ENCODE measurements around the gene PLAAT4.
"Not testable (repeated sequence)": the region's sequence is repeated elsewhere in the genome, so short reads cannot be mapped to it uniquely, and the experiment has no call there.

PLAAT4 gene

DNA sequence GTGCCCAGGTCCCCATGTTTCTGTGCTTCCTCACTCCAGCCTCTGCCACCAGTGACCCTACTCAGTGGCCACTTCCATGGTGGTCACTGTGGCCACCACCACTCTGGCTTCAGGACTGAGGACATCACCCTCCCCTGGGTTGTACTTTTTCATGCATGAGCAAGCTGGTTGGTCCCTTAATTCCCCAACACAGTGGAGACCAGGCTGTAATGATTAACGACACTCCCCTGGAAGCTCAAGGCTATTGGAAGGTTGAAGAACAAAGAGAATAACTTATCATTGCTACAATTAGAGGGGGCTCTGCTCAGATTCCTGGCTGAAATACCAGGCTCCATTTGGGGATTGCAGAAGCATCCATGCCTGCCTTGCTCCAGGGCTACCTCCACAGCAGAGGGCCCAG, 10.5 kb downstream of the PLAAT4 start:
- DNase-seq, result no peak

DNA sequence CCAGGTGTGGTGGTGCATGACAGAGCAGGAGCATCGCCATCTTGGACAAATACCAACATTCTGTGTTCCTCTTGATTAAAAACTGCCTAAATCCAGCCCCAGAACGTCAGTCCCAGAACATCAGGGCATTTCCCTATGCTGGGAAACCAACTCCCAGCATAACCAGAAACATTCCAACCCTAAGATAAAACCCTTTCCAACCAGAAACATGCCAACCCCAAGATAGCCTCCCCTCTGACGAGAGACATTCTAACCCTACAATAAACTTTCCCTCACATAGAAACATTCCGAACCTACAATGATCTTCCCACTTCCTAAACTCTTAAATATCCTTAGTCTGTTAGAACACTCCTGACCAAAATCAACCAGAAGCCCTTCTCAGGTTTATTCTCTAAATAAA, 11.6 kb downstream of the PLAAT4 start:
- DNase-seq, result no peak

DNA sequence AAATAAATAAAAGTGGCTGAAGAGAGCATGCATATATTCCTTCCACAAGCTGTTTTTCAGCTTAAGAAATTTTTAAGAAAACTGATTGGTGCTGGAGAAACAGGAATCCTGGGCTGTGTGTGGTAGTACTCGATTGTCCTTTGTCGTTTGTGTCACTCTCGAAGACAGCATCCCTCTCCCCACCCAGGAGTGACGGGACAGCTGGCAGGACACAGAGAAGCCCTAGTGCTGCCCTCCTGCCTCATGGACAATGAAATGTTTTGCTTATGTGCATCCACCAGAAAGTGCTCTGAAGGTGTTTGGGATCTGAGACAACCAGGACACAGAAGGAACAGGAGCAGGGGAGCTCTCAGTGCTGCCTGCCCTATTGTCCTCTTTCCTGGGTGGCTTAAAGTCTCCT, 12.8 kb downstream of the PLAAT4 start:
- no peak for DNase-seq

DNA sequence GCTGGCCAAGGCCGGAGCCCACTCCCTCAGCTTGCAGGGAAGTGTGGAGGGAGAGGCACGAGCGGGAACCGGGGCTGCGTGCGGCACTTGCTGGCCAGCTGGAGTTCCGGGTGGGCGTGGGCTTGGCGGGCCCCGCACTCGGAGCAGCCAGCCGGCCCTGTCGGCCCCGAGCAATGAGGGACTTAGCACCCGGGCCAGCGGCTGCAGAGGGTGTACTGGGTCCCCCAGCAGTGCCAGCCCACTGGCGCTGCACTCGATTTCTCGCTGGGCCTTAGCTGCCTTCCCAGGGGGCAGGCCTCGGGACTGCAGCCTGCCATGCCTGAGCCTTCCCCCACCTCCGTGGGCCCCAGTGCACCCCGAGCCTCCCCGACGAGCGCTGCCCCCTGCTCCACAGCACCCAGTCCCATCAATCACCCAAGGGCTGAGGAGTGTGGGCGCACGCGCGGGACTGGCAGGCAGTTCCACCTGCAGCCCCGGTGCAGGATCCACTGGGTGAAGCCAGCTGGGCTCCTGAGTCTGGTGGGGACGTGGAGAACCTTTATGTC, 13.6 kb downstream of the PLAAT4 start:
- DNase-seq, result not testable (repeated sequence)

DNA sequence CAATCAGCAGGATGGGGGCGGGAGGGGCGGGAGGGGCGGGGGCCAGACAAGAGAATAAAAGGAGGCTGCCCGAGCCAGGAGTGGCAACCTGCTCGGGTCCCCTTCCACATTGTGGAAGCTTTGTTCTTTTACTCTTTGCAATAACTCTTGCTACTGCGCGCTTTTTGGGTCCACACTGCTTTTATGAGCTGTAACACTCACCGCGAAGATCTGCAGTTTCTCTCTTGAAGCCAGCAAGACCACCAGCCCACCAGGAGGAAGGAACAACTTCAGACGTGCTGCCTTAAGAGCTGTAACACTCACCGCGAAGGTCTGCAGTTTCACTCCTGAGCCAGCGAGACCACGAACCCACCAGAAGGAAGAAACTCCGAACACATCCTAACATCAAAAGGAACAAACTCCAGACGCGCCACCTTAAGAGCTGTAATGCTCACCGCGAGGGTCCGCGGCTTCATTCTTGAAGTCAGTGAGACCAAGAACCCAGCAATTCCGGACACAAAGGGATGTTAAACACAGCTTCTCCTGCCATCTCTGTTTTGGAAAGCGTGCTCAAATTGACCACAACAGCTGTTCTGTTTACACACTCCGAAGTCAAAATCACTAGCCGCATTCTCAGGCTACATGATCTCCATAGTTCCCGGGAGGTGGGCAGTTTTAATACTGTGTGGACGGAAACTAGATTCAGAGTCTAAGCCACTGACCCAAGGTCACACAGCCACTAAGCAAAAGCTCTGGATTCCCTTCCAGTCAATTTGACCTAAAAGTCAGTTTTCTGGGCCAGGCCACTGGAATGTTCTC, 14.7 kb downstream of the PLAAT4 start:
- DNase-seq, result no peak

DNA sequence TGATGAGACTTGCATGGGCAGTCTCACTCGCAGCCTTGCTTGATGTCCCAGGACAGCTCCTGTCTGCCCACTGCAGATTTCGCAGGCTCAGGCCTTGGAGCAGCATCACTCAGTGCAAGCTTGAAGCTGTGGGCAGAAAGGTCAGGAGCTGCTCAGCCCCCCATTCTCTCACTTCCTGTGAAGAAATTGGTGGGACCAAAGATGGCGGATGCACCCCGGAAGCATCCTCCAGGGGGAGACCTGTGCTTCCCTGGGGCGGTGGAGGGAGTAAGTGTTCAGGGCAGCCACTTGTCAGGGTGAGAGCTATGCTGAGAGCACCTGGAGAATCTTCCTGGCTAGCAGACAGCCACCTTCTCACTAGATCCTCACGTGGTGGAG, 15.3 kb downstream of the PLAAT4 start:
- DNase-seq, result no peak

DNA sequence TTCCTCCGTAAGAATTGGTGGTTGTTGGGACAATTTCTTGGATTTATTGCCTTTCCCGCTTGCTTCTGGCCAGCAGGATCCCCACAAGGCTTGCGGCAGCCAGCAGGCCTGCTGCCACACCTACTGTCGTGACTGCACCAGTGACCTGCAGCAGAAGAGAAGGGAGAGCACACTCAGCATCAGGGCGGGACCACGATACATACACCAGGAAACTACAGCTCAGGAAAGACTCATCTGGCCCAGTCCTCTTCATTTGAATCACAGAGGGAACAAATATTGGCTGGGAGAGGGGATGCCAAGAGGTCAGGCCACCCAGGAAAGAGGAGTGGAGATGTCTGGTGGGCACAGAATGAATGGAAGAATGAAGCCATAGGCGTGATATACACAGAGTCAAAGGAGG, 16.3 kb downstream of the PLAAT4 start:
- no peak for DNase-seq

DNA sequence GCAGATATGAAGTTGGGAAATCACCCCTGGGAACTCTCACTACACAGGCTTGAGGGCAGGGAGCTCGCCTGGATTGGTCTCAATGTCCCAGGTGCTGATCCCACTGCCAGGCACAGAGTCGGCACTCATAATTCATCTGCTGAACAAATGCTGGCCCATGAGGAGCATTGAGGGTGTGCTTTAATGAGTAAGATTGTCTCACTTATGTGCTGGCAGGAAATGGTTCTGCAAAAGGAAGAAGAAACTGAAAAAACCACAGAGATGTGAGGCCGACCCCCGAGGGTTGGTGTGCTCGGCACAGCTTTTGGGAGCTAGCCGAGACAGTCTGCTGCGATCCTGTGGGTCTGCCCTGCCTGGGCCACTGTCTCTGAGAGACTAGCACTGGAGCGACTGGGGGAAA, 17.2 kb downstream of the PLAAT4 start:
- DNase-seq, result no peak

DNA sequence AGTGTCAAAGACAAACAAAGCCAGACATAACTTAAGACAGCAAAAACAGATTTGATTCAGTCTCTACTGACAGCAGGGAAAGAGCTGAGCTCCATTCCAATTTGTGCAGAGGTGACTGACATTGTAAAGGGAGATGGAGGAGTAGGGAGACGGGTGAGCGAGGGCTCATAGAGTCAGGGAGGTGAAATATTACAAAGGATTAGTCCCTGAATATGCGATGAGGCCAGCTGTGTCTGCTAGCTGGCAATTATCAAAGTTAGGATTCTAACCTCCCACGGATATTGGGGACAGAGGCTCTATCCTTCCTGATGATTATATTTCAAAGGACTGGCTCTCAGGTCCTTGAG, 18.2 kb downstream of the PLAAT4 start:
- no peak for DNase-seq

DNA sequence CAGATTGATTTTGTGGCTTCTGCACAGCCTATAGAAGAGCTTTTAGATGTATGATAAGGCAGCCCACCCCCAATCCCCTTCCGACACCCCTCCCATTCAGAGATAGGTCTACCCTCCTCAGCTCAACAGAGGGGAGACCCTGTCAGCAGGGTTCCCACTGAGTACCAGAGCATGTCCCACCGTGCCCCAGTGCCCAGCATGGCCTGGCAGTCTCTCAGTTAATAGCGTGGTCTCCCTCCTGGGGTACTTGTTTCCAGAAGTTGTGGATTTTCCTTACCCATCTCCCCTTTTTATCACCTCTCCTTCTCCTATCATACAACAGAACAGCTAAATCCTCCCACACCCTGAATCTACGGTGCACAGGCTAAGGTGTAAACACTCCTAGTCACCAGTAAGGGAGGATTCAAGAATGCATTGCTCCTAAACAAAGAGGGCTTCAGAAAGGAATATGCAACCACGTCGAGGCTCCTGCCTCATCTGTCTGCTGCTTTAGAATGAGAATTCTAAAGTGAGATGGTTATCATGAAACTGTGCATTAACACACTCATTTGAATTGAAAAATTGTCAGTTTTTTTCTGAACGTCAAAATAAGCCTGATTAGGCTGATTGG, 19.9 kb downstream of the PLAAT4 start:
- DNase-seq, result no peak

DNA sequence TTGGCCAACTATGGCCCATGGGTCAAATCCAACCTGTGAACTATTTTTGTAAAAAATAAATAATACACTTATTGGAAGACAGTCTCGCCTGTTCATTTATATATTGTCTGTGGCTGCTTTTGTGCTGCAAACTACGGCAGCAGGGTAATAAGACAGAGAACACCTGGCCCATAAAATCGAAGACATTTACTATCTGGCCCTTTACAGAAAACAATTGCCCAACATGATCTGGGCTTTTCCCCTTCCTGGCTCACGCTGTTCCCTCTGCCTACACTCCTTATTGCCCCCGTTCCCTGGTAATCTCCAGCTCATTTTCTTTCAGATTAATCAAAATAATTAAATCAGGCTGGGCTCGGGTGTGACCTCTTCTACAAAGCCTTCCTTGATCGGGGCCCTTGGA, 21.0 kb downstream of the PLAAT4 start:
- no peak for DNase-seq

DNA sequence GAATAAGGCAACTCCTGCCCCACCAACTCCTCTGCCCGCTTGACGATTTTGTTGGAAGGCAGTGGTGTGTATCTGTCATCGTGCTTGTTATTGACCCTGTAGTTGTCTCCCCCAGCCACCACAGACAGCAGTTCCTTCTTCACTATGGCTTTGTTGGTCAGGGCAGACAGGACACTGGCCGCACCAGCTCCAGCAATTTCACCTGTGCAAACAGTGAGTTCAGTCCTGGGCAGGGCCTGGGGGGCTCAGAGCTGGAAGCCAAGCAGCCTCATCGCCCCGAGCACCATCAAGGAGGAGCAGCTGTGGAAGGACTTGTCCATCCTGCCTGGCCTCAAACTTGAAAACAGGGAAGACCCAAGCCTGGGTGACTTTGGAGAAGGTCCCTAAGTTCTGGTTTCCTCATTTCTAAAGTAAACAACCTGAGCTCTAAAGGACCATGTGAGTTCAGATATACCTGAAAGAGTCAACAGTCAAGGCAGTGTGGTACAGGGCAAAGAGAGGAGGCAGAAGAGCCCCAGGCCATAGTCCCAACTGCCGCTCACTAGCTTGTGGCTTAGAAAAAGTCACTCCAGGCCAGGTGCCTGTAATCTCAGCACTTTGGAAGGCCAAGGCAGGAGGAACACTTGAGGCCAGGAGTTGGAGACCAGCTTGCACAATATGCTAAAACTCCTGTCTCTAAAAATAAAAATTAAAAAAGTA, 22.0 kb downstream of the PLAAT4 start:
- DNase-seq, result no peak

DNA sequence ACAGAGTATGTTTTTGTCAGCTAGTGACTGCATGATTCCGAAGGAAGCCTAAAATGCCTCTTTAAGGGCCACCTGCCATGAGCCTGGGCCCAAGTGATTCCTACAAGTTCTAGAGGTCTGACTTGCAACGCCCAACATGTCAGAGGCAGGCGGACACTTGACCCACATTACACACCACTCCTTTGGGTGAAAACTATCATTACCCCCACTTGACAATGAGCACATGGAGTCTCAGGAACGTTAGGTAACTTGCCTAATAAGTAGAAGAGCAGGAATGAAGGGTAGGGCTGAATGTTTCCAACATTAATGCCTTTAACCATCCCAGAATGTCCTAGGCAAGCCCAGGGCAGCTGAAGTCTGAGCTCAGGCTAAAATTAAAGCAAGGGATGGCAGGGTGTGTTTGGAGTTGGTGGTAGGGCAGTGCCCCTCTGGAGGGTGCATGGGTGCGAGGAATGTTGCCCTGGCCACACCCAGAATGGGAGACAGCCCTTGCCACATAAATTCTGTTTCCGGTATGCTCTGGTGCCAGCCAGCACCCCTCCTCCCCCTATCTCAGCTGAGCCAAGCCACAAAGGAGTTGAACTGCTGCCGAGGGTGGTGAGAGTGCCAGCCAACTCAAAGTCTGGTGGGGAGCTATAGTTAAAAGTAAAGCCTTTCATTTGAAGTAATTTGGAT, 24.0 kb downstream of the PLAAT4 start:
- peak; percentile 79 for DNase-seq

DNA sequence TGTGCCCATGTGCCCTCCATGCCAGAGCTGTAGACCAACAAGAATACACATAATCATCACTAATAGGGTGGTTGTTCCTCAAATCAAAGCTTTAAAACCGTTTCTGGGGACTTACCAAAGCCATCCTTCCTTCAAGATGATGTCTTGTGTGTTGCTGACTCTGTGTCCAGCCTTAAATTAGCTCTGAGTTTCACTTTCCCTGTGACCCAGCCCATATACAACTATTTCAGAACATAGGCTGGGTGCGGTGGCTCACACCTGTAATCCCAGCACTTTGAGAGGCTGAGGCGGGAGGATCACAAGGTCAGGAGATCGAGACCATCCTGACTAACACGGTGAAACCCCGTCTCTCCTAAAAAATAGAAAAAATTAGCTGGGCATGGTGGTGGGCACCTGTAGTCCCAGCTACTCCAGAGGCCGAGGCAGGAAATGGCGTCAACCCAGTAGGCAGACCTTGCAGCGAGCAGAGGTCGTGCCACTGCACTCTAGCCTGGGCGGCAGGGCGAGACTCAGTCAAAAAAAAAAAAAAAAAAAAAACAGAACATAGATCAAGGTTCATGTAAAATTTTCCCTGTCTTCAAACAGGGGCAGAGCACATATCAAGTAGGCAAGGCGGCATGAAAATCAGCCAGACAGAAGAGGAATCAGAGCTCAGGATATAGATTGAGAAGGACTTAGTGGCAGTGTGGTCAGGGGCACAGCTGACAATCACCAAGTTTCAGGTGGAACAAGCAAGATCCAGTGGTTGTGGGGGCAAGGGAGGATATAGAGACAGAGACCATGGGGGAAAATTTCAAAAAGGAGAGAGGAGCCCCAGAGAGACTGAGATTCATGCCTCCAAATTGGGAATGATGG, 26.8 kb downstream of the PLAAT4 start, which contains the start of gene PLAAT2:
Gene PLAAT2, minus strand, starts transcription at position 179 of the 855 bp plus-strand sequence. Its CDS starts 55 bp downstream, at position 124.
- no peak for DNase-seq

DNA sequence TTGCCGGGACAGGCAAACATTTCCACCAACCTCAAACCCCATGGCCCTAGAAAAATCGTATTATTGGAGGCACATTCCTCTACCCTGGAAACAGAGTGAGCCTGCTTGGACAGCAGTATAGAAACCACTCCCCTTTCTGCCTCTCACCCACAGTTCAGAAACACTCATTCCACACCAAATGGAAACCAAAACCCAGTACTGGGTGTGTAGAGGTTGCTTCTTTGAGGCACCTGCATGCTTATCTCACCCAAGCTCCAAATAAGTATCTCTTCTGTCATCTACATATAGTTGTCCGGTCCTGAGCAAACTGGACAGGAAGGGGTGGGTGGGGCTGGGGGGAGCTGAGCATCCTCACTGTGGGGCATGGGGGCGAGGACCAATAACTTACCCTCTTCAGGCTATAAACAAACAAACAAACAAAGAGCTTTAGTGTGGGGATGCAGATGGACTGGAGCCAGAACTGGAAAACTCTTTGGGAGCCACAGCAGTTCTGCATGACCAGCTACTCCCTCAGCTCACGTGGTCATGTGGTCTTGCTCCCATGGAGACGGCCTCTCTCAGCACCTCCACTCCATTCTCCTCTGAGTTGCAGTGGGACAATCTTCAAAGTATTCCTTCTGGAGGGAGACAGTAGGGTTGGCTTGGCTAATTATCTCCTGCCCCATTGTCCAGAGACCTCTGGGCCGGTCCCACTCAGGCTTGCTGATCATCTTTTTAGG, 27.6 kb downstream of the PLAAT4 start:
- DNase-seq, result no peak

DNA sequence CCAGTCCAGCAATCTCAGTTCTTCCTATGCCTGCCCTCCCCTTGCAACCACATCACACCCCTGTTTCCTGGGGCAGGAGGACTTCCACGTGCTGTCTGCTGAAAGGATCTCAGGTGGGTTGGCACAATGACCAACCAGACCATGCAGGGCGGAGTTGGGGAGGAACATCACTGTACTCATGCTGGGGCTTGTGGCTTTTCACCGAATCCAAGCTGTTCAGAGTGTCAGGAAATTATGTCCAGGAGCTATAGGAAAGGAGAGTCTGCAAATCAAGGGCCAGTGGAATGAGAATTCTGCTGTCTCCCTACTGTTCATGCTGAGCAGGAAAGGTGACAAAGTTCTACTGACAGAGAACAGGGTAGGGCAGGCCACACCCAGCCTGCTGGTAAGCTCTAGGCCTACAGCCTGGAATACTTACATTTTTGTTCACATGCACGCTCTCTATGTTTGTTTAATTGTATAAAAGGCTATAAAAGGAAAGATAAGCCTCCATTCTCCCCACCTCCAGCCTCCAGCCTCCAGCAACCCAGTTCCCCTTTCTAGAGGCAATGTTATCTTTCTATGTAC, 28.3 kb downstream of the PLAAT4 start:
- DNase-seq, result peak; percentile 11

DNA sequence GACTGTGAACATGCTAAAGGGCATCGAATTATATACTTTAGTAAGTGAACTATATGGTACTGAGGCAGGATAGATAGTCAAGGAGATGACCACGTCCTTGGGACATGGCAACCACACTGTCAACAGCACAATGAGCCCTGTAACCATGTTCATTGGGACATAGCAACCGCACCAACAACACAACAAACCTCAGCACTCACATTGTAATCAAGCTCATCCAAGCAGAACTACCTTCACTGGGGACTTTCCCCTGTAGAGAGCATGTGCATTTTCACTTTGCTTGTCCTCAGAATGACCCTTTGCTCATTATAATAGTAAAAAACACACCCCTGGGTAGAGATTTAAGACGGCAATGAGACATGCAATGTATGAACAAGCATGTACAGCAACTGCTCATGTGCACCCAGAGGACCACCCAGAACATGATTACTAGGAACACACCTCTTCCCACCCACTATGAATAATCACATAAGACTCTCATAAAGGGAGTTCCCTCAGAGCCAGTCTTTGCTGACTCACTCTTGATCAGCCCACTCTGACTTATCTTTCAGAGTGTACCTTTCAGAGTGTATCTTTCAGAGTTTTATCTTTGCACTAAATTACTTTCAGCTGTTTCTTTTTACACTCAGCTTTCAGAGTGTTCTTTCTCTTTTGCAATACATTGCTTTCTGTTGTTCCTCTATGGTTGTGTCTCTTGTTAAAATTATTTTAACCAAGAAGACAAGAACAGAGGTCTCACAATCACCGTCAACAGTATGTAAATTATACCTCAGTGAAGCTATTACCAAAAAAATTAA, 30.6 kb downstream of the PLAAT4 start:
- DNase-seq, result peak; percentile 94

DNA sequence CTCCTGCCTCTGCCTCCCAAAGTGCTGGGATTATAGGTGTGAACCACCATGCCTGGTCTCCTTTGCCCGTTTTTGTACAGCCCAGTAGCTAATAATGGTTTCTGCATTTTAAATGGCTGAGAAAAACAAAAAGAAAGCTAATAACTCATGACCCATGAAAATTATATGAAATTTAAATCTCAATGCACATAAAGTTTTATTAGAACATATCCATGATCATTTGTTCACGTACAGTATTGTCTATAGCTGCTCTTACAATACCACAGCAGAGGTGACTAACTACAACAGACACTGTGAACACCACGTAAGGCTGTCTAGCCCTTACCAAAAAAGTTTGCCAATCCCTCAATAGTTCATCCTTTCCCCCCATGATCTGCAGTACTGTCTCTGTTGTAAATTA, 33.0 kb downstream of the PLAAT4 start:
- DNase-seq, result no peak

DNA sequence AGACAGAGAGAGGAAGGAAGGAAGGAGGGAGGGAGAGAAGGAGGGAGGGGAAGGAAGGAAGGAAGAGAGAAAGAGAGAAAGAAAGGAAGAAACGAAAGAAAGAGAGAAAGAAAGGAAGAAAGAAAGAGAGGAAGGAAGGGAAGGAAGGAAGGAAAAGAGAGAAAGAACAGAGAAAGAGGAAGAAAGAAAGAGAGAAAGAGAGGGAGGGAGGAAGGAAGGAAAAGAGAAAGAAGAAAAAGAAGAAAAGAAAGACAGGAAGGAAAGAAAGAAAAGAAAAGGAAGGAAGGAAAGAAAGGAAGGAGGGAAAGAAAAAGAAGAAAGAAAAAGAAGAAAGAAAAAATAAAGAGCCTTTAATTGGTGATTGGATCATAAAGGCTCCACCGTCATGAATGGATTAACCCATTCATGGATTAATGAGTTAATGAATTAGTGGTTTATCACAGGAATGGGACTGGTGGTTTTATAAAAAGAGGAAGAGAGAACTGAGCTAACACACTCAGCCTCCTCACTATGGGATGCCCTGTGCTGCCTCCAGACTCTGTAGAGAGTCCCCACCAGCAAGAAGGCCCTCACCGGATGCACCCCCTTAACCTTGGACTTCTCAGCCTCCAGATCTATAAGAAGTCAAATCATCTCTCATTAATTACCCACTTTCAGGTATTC, 35.5 kb downstream of the PLAAT4 start:
- DNase-seq, result no peak
